GM12864 (cell line): Measurements from ENCODE around the gene TEX22.
A peak's percentile ranks its signal among the peaks of the same experiment; 100 is the strongest.

Experiments used
- DNase-seq: peaks from one replicate; pipeline ENCODE4 v3.0.0-alpha.2; 2011; ENCODE audit warnings: low read depth
- H3K4me3 ChIP-seq: 2 replicates; pipeline ENCODE4 v1.5.1; 2011; ENCODE audit warnings: mild to moderate bottlenecking, low read depth, low read length, control low read depth
- TF ChIP-seq, protein P1 (sequence below): IDR thresholded peaks from 2 replicates; pipeline ENCODE4 v1.5.1; 2011; ENCODE audit warnings: low read depth, mild to moderate bottlenecking, moderate library complexity, low read length, control low read depth, inconsistent platforms; ENCODE audit errors: missing control alignments

TEX22 gene

GRCh38 chr14:105413544-105413886, 15.2 kb downstream of the TEX22 start:
- no peak for DNase-seq
- H3K4me3 ChIP-seq, result no peak overlapping the region
- TF ChIP-seq, protein P1, sequence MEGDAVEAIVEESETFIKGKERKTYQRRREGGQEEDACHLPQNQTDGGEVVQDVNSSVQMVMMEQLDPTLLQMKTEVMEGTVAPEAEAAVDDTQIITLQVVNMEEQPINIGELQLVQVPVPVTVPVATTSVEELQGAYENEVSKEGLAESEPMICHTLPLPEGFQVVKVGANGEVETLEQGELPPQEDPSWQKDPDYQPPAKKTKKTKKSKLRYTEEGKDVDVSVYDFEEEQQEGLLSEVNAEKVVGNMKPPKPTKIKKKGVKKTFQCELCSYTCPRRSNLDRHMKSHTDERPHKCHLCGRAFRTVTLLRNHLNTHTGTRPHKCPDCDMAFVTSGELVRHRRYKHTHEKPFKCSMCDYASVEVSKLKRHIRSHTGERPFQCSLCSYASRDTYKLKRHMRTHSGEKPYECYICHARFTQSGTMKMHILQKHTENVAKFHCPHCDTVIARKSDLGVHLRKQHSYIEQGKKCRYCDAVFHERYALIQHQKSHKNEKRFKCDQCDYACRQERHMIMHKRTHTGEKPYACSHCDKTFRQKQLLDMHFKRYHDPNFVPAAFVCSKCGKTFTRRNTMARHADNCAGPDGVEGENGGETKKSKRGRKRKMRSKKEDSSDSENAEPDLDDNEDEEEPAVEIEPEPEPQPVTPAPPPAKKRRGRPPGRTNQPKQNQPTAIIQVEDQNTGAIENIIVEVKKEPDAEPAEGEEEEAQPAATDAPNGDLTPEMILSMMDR, result no peak

DNA sequence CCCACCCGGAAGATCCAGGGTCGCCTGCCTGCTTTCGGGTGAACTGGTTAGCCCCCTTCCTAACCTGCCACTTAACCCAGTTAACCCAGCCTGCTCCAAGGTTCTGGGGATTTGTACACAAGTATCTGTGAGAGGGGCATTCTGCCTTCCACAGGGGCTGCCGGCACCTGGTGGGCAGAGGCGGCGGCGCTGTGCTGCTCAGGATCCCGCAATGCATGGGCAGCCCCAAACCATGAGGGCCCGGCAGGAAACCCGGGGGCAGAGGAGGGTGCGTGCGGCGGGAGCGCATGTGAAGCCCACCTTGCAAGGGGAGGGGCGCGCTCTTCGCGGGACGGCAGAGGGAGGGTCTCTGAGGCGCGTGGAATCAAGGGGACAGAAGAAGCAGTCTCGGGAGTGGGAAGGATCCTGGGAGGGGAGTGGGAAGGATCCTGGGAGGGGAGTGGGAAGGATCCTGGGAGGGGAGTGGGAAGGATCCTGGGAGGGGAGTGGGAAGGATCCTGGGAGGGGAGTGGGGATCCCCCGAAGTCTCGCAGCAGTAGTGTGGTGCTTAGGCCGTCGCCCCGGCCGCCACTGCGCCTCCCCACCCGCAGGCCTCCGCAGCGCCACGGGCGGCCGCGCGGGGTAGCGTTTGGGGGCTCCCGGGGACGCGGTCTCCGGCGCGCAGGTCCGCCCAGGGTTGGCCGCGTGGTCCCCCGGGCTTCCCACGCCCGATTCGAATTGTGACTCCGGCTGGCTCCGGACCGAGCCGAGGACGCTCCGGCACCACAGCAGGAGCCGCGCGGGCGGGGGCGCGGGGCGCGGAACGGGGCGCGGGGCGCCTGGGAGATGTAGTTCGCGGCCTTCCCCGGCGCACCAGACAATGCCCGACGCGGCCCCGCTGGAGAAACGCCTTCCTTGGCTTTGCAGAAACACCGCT, 16.4 kb downstream of the TEX22 start:
- peak overlapping the region; percentile 35 for H3K4me3 ChIP-seq
- TF ChIP-seq, protein P1, result peak; percentile 65
- no peak for DNase-seq

- no peak for DNase-seq
- TF ChIP-seq, protein P1, result no peak
- no peak overlapping the region for H3K4me3 ChIP-seq
These were observed 17.4 kb downstream of the TEX22 start for GRCh38 chr14:105415481-105416428.

GRCh38 chr14:105416671-105417070, 18.3 kb downstream of the TEX22 start:
- H3K4me3 ChIP-seq, result no peak overlapping the region
- TF ChIP-seq, protein P1, result no peak
- DNase-seq, result no peak

DNA sequence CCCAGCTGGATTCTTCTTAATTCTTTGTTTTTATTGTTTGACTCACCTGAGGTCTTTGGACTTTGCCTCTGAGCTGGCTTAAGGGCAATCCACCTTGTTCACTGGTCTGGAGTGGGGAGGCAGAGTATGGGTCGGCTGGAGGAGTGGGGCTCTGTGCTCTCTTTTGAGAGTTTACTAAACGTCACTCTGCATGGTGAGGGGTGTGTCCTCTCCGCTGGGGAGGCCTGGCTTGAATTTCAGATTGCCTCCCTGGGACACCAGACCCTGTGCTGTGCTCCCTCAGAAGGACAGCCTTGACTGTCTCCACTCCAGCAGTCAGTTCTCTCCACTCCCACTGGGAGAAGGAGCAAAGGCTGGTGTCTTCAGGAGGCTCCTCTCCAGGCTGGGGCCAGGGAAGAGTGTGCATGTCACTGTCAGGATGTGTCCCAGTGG, 19.4 kb downstream of the TEX22 start:
- no peak overlapping the region for H3K4me3 ChIP-seq
- no peak for DNase-seq
- TF ChIP-seq, protein P1, result no peak

- TF ChIP-seq, protein P1, result no peak
- DNase-seq, result no peak
- peak overlapping the region; percentile 70 for H3K4me3 ChIP-seq
These were observed 20.2 kb downstream of the TEX22 start for GRCh38 chr14:105418269-105419194.
